Common myeloid progenitor, CD34-positive (primary cell): ENCODE data around the gene ROR1.

Experiments
- CTCF ChIA-PET: fragments of 350-600 bp; sonication (Branson Sonifier 250); formaldehyde crosslinking; loops from one replicate; lab custom pipeline; 2021; ENCODE audit warnings: antibody characterized with exemption; lab: Charles Lee
- POLR2A ChIA-PET: fragments of 350-600 bp; sonication (Branson Sonifier 250); formaldehyde crosslinking; loops from one replicate; lab custom pipeline; 2021; ENCODE audit warnings: antibody characterized with exemption; lab: Charles Lee
- DNase-seq, 3 donors: peaks; one replicate each; pipeline versions ENCODE4 v3.0.0 to v3.0.0-alpha.2; 2013
- H3K27ac ChIP-seq, 2 experiments: 1 replicate in 1 of 2; 2 replicates in 1 of 2; pipeline ENCODE4 v1.7.0; 2013; ENCODE audit warnings: inconsistent platforms in 2 of 2, low read length in 2 of 2, mild to moderate bottlenecking in 2 of 2, low read depth in 1 of 2, moderate library complexity in 1 of 2; ENCODE audit not compliant: severe bottlenecking in 2 of 2, insufficient read depth in 1 of 2, poor library complexity in 1 of 2
- H3K27me3 ChIP-seq, 5 experiments: replicated peaks in 2 of 5; 1 replicate in 3 of 5; 2 replicates in 2 of 5; pipeline versions ENCODE4 v1.6.1 to v1.7.0; 2013; ENCODE audit warnings: low read length in 4 of 5, mild to moderate bottlenecking in 2 of 5, moderate library complexity in 2 of 5, inconsistent platforms in 1 of 5; ENCODE audit not compliant: insufficient read depth in 5 of 5, control insufficient read depth in 4 of 5
- H3K36me3 ChIP-seq, 4 experiments: 1 replicate in 2 of 4; 2 replicates in 2 of 4; pipeline versions ENCODE4 v1.6.1 to v1.7.0; 2013; ENCODE audit warnings: low read length in 3 of 4, control low read depth in 1 of 4, mild to moderate bottlenecking in 1 of 4; ENCODE audit not compliant: control insufficient read depth in 4 of 4, insufficient read depth in 4 of 4
- H3K4me1 ChIP-seq, 4 experiments: 1 replicate in 3 of 4; 2 replicates in 1 of 4; pipeline versions ENCODE4 v1.6.1 to v1.7.1; 2013; ENCODE audit warnings: low read length in 3 of 4, mild to moderate bottlenecking in 3 of 4, control low read depth in 1 of 4, inconsistent platforms in 1 of 4, moderate library complexity in 1 of 4; ENCODE audit not compliant: control insufficient read depth in 4 of 4, insufficient read depth in 4 of 4; ENCODE audit errors: control extremely low read depth in 1 of 4
- H3K4me3 ChIP-seq, 7 experiments: 1 replicate in 4 of 7; 2 replicates in 3 of 7; pipeline versions ENCODE4 v1.5.1 to v1.7.0; 2013; ENCODE audit warnings: mild to moderate bottlenecking in 7 of 7, low read length in 6 of 7, moderate library complexity in 6 of 7, inconsistent platforms in 2 of 7, low read depth in 2 of 7, control low read depth in 1 of 7; ENCODE audit not compliant: insufficient read depth in 4 of 7, control insufficient read depth in 1 of 7; ENCODE audit errors: extremely low read depth in 1 of 7
- H3K9me3 ChIP-seq, 5 experiments: 1 replicate in 4 of 5; 2 replicates in 1 of 5; pipeline versions ENCODE4 v1.6.1 to v1.7.1; 2013; ENCODE audit warnings: low read length in 4 of 5, mild to moderate bottlenecking in 2 of 5, inconsistent platforms in 1 of 5, low read depth in 1 of 5, moderate library complexity in 1 of 5; ENCODE audit not compliant: control insufficient read depth in 4 of 5, insufficient read depth in 2 of 5; ENCODE audit errors: control extremely low read depth in 1 of 5
- WGBS: methylation state at CpG from one replicate; pipeline ENCODE4 v1.1.5; 2013; ENCODE audit not compliant: insufficient coverage; 5-methylcytosine and 5-hydroxymethylcytosine counted together

The ROR1 gene

GRCh38 chr1:64140596-64140995 is 366.8 kb downstream of the ROR1 start:
- CTCF ChIA-PET, result interaction anchor here (1.0 to 5.8 kb wide), 3 partner anchors 9 to 449 kb away, joined by 3 to 35 read pairs (median 6); no protein-coding TSS in a partner anchor
- H3K4me1 ChIP-seq, result no peaks in the 10 kb centered on the region
- no peaks in the 10 kb centered on the region for H3K27me3 ChIP-seq
- POLR2A ChIA-PET, result no interaction called here
- no CpG with 5 or more reads among the region's 2 CpGs for WGBS
- no peaks in the 10 kb centered on the region for H3K36me3 ChIP-seq
- no peak for DNase-seq
- no peaks in the 10 kb centered on the region for H3K9me3 ChIP-seq
- H3K27ac ChIP-seq, result no peak overlapping the region
- H3K4me3 ChIP-seq, result no peak overlapping the region

DNA sequence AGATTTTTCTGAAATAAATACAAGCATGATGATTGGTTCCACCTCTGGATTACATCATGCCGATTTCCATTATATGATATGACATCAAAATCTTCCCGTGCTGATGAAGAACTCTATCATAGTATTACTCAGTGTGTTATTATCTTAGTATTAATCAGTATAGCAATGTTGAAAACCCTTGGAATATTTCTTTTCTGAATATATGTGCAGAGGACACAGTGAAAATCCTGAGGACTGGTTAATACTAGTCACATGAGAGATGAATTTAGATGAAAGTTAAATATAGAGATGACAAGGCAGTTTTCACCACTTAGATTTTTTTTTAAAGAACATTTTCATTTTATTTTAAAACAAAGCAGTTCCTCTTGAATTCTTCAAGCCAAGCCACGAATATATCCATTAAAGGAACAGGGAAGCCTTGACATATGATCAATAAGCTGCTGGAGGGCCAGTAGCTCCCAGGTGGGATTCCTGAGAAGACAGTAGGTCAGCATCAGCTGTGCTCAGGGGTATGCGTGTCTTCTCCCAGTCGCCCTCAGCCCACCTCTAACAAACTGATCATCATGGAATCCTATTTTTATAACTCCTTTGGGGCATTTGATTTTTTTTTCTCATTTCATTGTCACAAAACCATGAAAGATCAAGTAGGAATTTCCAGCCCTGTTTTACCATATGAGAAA is 373.4 kb downstream of the ROR1 start:
- Histone ChIP-seq H3K36me3 (no peaks in the 10 kb centered on the region), H3K27ac (no peak overlapping the region), H3K27me3 (no peaks in the 10 kb centered on the region), H3K4me1 (peaks cover 0 to 13% (median 5%) of the 10 kb centered on the region in 4 experiments), H3K4me3 (no peak overlapping the region), H3K9me3 (no peaks in the 10 kb centered on the region)
- CTCF ChIA-PET, result interaction anchor here (1.8 kb wide), 1 partner anchor 10 kb away, joined by 8 read pairs; no protein-coding TSS in a partner anchor
- DNase-seq, result peak in 1 of 3 donors; percentile 27
- no CpG with 5 or more reads among the region's 5 CpGs for WGBS
- POLR2A ChIA-PET, result interaction anchor here (0.7 kb wide), 1 partner anchor 10 kb away, joined by 3 read pairs; no protein-coding TSS in a partner anchor

- WGBS, result no CpG with 5 or more reads among the region's 1 CpG
- peaks cover 0 to 13% (median 5%) of the 10 kb centered on the region in 4 experiments for H3K4me1 ChIP-seq
- ChIA-PET CTCF (interaction anchor here (1.8 to 4.2 kb wide), 2 partner anchors 10 kb away, joined by 8 to 35 read pairs; no protein-coding TSS in a partner anchor), POLR2A (no interaction called here)
- no peaks in the 10 kb centered on the region for H3K36me3 ChIP-seq
- H3K27me3 ChIP-seq, result no peaks in the 10 kb centered on the region
- no peaks in the 10 kb centered on the region for H3K9me3 ChIP-seq
- no peak for DNase-seq
- H3K4me3 ChIP-seq, result no peak overlapping the region
- H3K27ac ChIP-seq, result no peak overlapping the region
Observed at GRCh38 chr1:64147759-64148158, 373.9 kb downstream of the ROR1 start.

DNA sequence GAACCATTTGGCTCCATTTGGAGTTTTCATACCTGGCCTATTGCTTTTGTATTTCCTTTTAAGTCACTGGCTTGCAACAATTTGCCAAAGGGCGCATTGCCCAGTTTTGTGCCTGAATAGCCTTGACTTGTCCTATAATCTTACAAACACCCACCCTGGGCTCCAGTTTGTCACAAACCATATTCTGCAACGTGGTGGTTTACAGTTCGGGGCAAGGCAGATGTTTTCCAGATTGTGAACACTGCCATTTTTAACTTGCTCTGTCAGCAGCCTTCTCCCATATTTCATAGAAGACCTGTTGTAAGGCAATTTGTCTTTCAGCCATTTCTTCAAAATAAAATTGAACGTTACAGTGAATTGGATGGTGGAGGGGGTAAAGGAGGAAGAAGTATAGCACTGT is 376.4 kb downstream of the ROR1 start:
- H3K9me3 ChIP-seq, result no peaks in the 10 kb centered on the region
- H3K27me3 ChIP-seq, result no peaks in the 10 kb centered on the region
- peak in 2 of 3 donors; percentile 20 to 23 for DNase-seq
- no peaks in the 10 kb centered on the region for H3K36me3 ChIP-seq
- no peak overlapping the region for H3K4me3 ChIP-seq
- 92% methylated on average over 3 of the region's 4 CpGs for WGBS
- peaks cover 0 to 13% (median 5%) of the 10 kb centered on the region in 4 experiments for H3K4me1 ChIP-seq
- H3K27ac ChIP-seq, result no peak overlapping the region
- ChIA-PET CTCF (interaction anchor here (1.0 to 4.2 kb wide), 4 partner anchors 12 to 153 kb away, joined by 3 to 35 read pairs (median 7); no protein-coding TSS in a partner anchor), POLR2A (no interaction called here)

DNA sequence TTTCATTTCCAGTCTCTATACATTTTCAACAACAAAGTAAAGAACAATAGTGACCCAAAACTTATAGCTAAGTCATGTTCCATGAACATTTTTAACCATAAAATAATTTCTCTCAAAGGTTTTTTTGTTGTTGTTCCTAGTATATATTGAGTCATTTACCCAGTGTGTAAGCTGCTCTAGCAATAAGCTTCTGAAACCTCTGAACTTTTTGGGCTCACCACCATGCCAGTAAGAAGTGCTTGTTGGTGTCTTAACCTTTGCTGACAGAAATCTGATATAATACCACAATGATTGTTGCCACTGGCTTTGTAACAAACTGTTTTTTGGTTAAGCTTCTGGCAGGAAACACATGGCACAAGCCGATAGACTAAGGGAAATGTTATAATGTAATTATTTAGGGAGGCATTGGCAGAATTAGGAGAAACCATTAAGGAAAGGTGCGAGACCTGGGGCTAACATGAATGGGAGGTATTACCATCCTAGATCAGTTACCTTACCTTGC is 377.0 kb downstream of the ROR1 start:
- WGBS, result no CpG with 5 or more reads among the region's 2 CpGs
- Histone ChIP-seq H3K4me1 (peaks cover 0 to 13% (median 5%) of the 10 kb centered on the region in 4 experiments), H3K9me3 (no peaks in the 10 kb centered on the region), H3K27me3 (no peaks in the 10 kb centered on the region), H3K4me3 (no peak overlapping the region), H3K27ac (peak overlapping the region in 1 of 2 experiments; percentile 7), H3K36me3 (no peaks in the 10 kb centered on the region)
- POLR2A ChIA-PET, result no interaction called here
- DNase-seq, result peak; percentile 48 to 89 (median 74)
- CTCF ChIA-PET, result interaction anchor here (0.7 to 4.2 kb wide), 5 partner anchors 13 to 215 kb away, joined by 3 to 35 read pairs (median 3); no protein-coding TSS in a partner anchor

DNA sequence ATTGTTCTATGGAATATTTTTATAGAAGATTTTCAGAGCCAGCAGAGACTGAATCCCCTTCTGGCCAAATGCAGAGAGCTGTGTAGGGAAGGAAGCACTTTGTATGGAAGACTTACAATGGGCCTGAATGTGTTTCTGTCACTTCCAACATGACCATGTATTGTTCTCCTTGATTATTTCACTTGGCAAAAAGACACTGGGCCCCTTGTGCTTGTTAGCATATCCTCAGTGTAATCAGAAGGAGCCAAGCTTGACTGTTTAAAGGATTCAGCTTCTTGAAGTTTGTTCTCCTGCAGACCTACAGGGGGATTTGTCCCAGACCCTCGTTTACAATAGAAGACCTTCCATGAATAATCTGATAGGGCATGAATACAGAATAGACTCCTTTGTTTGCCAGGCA is 381.5 kb downstream of the ROR1 start:
- POLR2A ChIA-PET, result interaction anchor here (0.6 kb wide), 1 partner anchor 32 kb away, joined by 3 read pairs; no protein-coding TSS in a partner anchor
- H3K4me3 ChIP-seq, result no peak overlapping the region
- 100% methylated on average over 1 of the region's 1 CpG for WGBS
- peak overlapping the region in 1 of 2 experiments; percentile 18 for H3K27ac ChIP-seq
- H3K4me1 ChIP-seq, result peaks cover 0 to 8% (median 5%) of the 10 kb centered on the region in 4 experiments
- no peaks in the 10 kb centered on the region for H3K9me3 ChIP-seq
- DNase-seq, result no peak
- H3K27me3 ChIP-seq, result no peaks in the 10 kb centered on the region
- CTCF ChIA-PET, result interaction anchor here (1.0 kb wide), 1 partner anchor 9 kb away, joined by 3 read pairs; no protein-coding TSS in a partner anchor
- no peaks in the 10 kb centered on the region for H3K36me3 ChIP-seq
